A673 (cell line): ENCODE data around the gene PBX4.

Experiments
- EZH2 ChIP-seq: fragments of 200-600 bp; sonication (generic); IDR thresholded peaks from 2 replicates; pipeline ENCODE4 v1.6.1; 2017; ENCODE audit warnings: borderline replicate concordance, low read depth, mild to moderate bottlenecking, mixed read lengths, antibody characterized with exemption, low read length; ENCODE audit not compliant: poor library complexity, severe bottlenecking
- TF ChIP-seq, protein P1 (sequence below): fragments of 300-800, 200-600 bp; sonication (generic); conservative IDR thresholded peaks from 2 replicates; pipeline ENCODE4 v1.5.1; 2017; ENCODE audit warnings: low read depth, mild to moderate bottlenecking, antibody characterized with exemption, low read length, moderate library complexity, mixed read lengths

GRCh38 chr19:19623383-19623782 is 4.9 kb upstream of the PBX4 start:
- TF ChIP-seq, protein P1, sequence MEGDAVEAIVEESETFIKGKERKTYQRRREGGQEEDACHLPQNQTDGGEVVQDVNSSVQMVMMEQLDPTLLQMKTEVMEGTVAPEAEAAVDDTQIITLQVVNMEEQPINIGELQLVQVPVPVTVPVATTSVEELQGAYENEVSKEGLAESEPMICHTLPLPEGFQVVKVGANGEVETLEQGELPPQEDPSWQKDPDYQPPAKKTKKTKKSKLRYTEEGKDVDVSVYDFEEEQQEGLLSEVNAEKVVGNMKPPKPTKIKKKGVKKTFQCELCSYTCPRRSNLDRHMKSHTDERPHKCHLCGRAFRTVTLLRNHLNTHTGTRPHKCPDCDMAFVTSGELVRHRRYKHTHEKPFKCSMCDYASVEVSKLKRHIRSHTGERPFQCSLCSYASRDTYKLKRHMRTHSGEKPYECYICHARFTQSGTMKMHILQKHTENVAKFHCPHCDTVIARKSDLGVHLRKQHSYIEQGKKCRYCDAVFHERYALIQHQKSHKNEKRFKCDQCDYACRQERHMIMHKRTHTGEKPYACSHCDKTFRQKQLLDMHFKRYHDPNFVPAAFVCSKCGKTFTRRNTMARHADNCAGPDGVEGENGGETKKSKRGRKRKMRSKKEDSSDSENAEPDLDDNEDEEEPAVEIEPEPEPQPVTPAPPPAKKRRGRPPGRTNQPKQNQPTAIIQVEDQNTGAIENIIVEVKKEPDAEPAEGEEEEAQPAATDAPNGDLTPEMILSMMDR = no peak
- no peak for TF ChIP-seq EZH2
